Breast epithelium (tissue), 4 donors: ENCODE results near the gene CNKSR3. TPM values are rescaled to one million over a fixed set of nuclear protein-coding genes. Genes with fewer than 3 reads are reported as not detected.

Experiments
- DNase-seq, 2 donors: peaks; one replicate each; pipeline ENCODE4 v3.0.0-alpha.2; 2019; ENCODE audit warnings: low spot score in 2 of 2
- H3K27ac ChIP-seq, 2 donors: fragments of 200-600 bp; sonication (generic) in 1 of 2; one replicate each; pipeline ENCODE4 v1.5.1; 2016 to 2019; ENCODE audit warnings: mild to moderate bottlenecking in 1 of 2
- H3K27me3 ChIP-seq, 2 donors: fragments of 200-600 bp; sonication (generic) in 1 of 2; one replicate each; pipeline versions ENCODE4 v1.5.1 to v1.6.0; 2017 to 2019; ENCODE audit warnings: control low read depth in 1 of 2, mild to moderate bottlenecking in 1 of 2
- H3K36me3 ChIP-seq: fragments of 200-600 bp; one replicate; pipeline ENCODE4 v1.5.1; 2019
- H3K4me1 ChIP-seq, 2 donors: fragments of 200-600 bp; sonication (generic); one replicate each; pipeline ENCODE4 v1.5.1; 2016 to 2019; ENCODE audit warnings: control low read depth in 1 of 2
- H3K4me3 ChIP-seq, 3 donors: fragments of 200-600 bp; sonication (generic); 1 replicate in 2 of 3; 2 replicates in 1 of 3; pipeline ENCODE4 v1.5.1; 2016 to 2019; ENCODE audit warnings: mild to moderate bottlenecking in 3 of 3, moderate library complexity in 2 of 3
- H3K9me3 ChIP-seq, 2 donors: fragments of 200-600 bp; sonication (generic) in 1 of 2; one replicate each; pipeline ENCODE4 v1.5.1; 2016 to 2019; ENCODE audit warnings: control low read depth in 1 of 2
- POLR2A ChIP-seq: fragments of 450-650 bp; IDR thresholded peaks from one replicate; pipeline ENCODE4 v1.6.1; 2016; ENCODE audit warnings: antibody characterized with exemption, mild to moderate bottlenecking, moderate library complexity
- POLR2AphosphoS5 ChIP-seq, 3 donors: sonication (generic); formaldehyde crosslinking; IDR thresholded peaks; one replicate each; pipeline ENCODE4 v1.6.1; 2017; ENCODE audit warnings: antibody characterized with exemption in 3 of 3
- intact Hi-C: fragments of 100-400 bp; cut with DNase I; formaldehyde crosslinking; loops from one replicate; pipeline ENCODE4 v1.15.1; 2023; ENCODE audit warnings: low total_unique reads
- total RNA-seq, 3 donors: library from RNA; depleted of rRNA; stranded (reverse); fragments of >200 nt; gene quantifications; one replicate each; pipeline ENCODE4 v1.1.0, GENCODE V29; 2016
- TF ChIP-seq, protein P1 (sequence below), 3 donors: fragments of 450-650 bp; IDR thresholded peaks; one replicate each; pipeline ENCODE4 v1.5.1; 2016 to 2017; ENCODE audit warnings: antibody characterized with exemption in 3 of 3, mild to moderate bottlenecking in 3 of 3, moderate library complexity in 3 of 3

The CNKSR3 gene
- total RNA-seq, 3 donors from 2014 or later = 2.1 to 8.6 (median 5.2) TPM

DNA sequence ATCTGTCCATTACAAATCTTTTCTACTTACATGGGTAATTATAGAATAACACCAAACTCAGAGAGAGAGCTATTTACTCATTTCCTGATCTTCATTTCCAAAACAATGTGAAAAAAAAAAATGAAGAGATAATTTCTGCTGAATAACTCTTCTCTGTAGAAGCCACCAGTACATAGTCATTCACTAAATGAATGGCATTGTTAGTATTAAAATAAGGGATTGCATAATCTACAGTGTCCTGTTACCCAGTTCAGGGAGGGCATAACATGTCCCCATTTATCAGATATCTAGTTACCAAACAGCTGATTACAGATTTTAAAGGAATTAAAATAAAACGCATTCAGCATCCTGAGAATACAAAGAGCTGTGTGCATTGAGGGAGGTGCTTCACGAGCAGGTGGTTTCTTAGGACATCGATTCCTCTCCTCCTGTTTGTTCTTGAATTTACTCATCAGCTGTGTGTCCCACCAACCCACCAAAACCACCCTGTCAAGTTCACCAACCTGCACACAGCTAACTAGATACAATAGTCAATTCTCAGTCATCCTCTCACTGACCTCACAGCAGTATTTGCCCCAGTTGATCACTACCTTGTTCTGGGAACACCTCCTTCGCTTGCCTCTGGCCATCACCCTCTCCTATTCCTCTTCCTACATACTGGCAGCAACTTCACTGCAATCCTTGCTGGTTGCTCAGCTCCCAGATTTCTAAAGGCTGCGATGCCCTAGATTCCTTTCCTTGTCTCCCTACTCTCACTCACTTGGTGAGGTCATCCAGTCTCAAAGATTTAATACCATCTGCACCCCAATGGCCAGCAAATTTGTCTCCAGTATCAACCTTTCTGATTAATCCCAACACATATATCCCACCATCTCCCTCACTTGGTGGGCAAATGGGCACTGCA, 18.7 kb downstream of the CNKSR3 start:
- Histone ChIP-seq H3K9me3 (no peaks in the 10 kb centered on the region), H3K4me1 (no peaks in the 10 kb centered on the region), H3K36me3 (no peaks in the 10 kb centered on the region), H3K4me3 (no peak overlapping the region), H3K27me3 (no peaks in the 10 kb centered on the region), H3K27ac (no peak overlapping the region)
- DNase-seq = no peak
- intact Hi-C loops = no loop called here
- TF ChIP-seq, protein P1, sequence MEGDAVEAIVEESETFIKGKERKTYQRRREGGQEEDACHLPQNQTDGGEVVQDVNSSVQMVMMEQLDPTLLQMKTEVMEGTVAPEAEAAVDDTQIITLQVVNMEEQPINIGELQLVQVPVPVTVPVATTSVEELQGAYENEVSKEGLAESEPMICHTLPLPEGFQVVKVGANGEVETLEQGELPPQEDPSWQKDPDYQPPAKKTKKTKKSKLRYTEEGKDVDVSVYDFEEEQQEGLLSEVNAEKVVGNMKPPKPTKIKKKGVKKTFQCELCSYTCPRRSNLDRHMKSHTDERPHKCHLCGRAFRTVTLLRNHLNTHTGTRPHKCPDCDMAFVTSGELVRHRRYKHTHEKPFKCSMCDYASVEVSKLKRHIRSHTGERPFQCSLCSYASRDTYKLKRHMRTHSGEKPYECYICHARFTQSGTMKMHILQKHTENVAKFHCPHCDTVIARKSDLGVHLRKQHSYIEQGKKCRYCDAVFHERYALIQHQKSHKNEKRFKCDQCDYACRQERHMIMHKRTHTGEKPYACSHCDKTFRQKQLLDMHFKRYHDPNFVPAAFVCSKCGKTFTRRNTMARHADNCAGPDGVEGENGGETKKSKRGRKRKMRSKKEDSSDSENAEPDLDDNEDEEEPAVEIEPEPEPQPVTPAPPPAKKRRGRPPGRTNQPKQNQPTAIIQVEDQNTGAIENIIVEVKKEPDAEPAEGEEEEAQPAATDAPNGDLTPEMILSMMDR (IDR thresholded peaks at IDR 0.05) = no peak
- TF ChIP-seq POLR2A = no peak
- TF ChIP-seq POLR2AphosphoS5 (IDR thresholded peaks at IDR 0.05) = no peak

DNA sequence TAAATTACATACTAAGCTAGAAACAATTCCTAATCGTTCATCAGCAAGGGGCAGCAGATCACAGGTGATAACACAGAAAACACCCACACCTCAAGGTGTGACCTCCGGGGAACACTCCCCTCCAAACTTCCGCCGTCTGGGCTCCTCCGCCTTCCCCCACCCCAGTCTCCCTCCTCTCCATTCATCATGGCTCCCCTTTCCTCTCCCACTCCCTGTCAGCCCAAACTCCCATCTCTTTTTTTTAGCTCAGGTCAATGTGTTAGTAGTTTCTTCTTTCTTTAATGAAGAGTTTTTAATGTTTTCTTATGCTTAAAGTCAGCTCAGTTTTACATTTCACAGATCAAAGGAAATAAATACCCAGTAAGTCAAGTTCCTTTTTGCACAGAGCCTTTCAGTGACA, 20.7 kb downstream of the CNKSR3 start:
- Histone ChIP-seq H3K9me3 (no peaks in the 10 kb centered on the region), H3K4me1 (no peaks in the 10 kb centered on the region), H3K27me3 (no peaks in the 10 kb centered on the region), H3K4me3 (no peak overlapping the region), H3K27ac (no peak overlapping the region), H3K36me3 (no peaks in the 10 kb centered on the region)
- TF ChIP-seq POLR2A = no peak
- TF ChIP-seq POLR2AphosphoS5 (IDR thresholded peaks at IDR 0.05) = no peak
- TF ChIP-seq, protein P1 (IDR thresholded peaks at IDR 0.05) = no peak
- intact Hi-C loops = no loop called here
- no peak for DNase-seq

DNA sequence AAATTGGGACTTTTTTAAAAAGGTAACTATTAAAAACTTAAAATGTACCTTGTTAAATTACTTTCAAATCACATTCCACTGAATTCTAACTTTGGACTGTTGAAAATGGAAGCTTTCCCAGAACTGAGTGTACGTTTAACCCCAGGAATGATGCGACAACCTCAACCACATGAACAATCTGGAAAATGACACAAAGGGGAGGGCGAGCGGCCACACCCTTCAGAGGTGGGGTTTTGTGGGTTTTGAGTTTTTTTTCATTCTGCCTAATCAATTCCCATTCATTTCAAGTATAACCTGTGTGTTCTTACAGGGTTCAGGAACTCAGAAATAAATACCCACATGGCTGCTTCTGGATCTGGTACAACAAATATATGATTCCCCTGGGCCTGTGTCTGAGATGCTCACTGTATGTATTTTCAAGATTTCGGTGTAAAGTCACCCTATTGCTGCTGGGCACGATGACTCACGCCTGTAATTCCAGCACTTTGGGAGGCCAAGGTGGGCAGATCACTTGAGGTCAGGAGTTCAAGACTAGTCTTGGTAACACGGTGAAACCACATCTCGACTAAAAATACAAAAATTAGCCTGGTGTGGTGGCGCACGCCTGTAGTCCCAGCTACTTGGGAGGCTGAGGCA, 21.6 kb downstream of the CNKSR3 start:
- TF ChIP-seq POLR2AphosphoS5 (IDR thresholded peaks at IDR 0.05) (no peak), POLR2A (no peak)
- TF ChIP-seq, protein P1 (IDR thresholded peaks at IDR 0.05) = no peak
- Histone ChIP-seq H3K9me3 (no peaks in the 10 kb centered on the region), H3K36me3 (no peaks in the 10 kb centered on the region), H3K27ac (no peak overlapping the region), H3K4me1 (no peaks in the 10 kb centered on the region), H3K4me3 (no peak overlapping the region), H3K27me3 (no peaks in the 10 kb centered on the region)
- no peak for DNase-seq
- intact Hi-C loops = no loop called here

DNA sequence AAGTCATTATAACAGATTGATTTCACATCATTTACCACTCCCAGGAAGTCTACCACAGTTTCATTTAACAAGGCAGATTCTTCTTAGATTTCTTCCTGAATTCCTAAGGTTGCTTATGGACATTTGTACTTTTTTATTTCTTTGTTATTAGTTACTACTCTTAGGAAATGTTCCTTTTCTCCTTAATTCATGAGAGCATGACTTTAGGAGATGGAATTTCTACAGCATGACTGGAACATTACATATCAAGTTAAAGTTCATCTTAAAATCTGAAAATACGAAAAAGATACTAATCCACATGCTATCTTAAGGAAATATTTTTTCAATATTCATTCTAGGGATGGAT, 22.3 kb downstream of the CNKSR3 start:
- H3K9me3 ChIP-seq = no peaks in the 10 kb centered on the region
- no peaks in the 10 kb centered on the region for H3K4me1 ChIP-seq
- TF ChIP-seq, protein P1 (IDR thresholded peaks at IDR 0.05) = no peak
- TF ChIP-seq POLR2AphosphoS5 (IDR thresholded peaks at IDR 0.05) = no peak
- no peak for TF ChIP-seq POLR2A
- no peaks in the 10 kb centered on the region for H3K27me3 ChIP-seq
- H3K4me3 ChIP-seq = no peak overlapping the region
- no peaks in the 10 kb centered on the region for H3K36me3 ChIP-seq
- H3K27ac ChIP-seq = no peak overlapping the region
- no peak for DNase-seq
- intact Hi-C loops = no loop called here
